Omental fat pad (tissue), 4 donors: ENCODE data around the gene CCHCR1. TPM values are rescaled to one million over a fixed set of nuclear protein-coding genes. Genes with fewer than 3 reads are reported as not detected.
"Not testable (repeated sequence)": the region's sequence is repeated elsewhere in the genome, so short reads cannot be mapped to it uniquely, and the experiment has no call there.

Source experiments
- ATAC-seq: fragments of 150-250 bp; one replicate; pipeline ENCODE4 v1.9.1; 2016; ENCODE audit warnings: mild to moderate bottlenecking, moderate library complexity; ENCODE audit not compliant: low FRiP score
- DNase-seq: peaks from one replicate; pipeline ENCODE4 v3.0.0-alpha.2; 2019; ENCODE audit warnings: low spot score
- total RNA-seq, 4 donors: library from RNA; depleted of rRNA; stranded (reverse); fragments of >200 nt; gene quantifications; one replicate each; pipeline ENCODE4 v1.1.0, GENCODE V29; 2016
- TF ChIP-seq, protein P1 (sequence below), 3 donors: fragments of 450-650 bp; IDR thresholded peaks; one replicate each; pipeline ENCODE4 v1.5.1; 2016 to 2017; ENCODE audit warnings: antibody characterized with exemption in 3 of 3, mild to moderate bottlenecking in 3 of 3, moderate library complexity in 2 of 3

The CCHCR1 gene
- total RNA-seq, result 10 to 100 TPM in 1 of 4 donors, 1 to 10 TPM in 3; 4.6 to 21.1 (median 5.0) TPM

- ATAC-seq (peak; percentile 14), DNase-seq (no peak)
- TF ChIP-seq, protein P1, sequence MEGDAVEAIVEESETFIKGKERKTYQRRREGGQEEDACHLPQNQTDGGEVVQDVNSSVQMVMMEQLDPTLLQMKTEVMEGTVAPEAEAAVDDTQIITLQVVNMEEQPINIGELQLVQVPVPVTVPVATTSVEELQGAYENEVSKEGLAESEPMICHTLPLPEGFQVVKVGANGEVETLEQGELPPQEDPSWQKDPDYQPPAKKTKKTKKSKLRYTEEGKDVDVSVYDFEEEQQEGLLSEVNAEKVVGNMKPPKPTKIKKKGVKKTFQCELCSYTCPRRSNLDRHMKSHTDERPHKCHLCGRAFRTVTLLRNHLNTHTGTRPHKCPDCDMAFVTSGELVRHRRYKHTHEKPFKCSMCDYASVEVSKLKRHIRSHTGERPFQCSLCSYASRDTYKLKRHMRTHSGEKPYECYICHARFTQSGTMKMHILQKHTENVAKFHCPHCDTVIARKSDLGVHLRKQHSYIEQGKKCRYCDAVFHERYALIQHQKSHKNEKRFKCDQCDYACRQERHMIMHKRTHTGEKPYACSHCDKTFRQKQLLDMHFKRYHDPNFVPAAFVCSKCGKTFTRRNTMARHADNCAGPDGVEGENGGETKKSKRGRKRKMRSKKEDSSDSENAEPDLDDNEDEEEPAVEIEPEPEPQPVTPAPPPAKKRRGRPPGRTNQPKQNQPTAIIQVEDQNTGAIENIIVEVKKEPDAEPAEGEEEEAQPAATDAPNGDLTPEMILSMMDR (IDR thresholded peaks at IDR 0.05), result no peak
These were observed at the start of gene CCHCR1 for GRCh38 chr6:31157513-31158139. Gene CCHCR1 (minus strand): TSS chr6:31157802. CDS start chr6:31157600, 202 bp downstream.

GRCh38 chr6:31205638-31206037, 48.0 kb upstream of the CCHCR1 start:
- TF ChIP-seq, protein P1 (IDR thresholded peaks at IDR 0.05), result no peak
- no peak for ATAC-seq
- no peak for DNase-seq

DNA sequence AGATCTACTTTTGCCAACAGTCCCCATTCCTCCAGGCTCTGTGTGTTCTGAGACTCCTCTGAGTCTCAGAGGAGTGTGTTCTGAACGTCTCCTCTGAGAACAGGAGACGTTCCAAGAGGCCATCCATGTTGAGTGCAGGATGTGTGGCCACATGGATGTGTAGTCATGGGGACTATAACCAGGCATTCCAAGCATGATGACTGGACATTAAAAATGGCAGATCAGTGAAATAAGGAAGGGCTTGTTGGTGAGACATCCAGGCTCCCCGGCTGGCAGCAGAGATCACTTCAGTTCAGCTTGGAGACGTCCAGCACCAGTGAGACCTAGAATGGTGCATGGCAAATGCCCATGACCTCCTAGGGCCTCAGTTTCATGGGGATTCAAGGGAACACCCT, 47.1 kb upstream of the CCHCR1 start:
- TF ChIP-seq, protein P1 (IDR thresholded peaks at IDR 0.05), result no peak
- no peak for DNase-seq
- ATAC-seq, result no peak

GRCh38 chr6:31203345-31203979, 45.9 kb upstream of the CCHCR1 start:
- no peak for DNase-seq
- ATAC-seq, result peak; percentile 84
- TF ChIP-seq, protein P1 (IDR thresholded peaks at IDR 0.05), result no peak

- DNase-seq, result no peak
- TF ChIP-seq, protein P1 (IDR thresholded peaks at IDR 0.05), result no peak
- ATAC-seq, result no peak
These were observed 44.9 kb upstream of the CCHCR1 start for GRCh38 chr6:31202259-31203166.

DNA sequence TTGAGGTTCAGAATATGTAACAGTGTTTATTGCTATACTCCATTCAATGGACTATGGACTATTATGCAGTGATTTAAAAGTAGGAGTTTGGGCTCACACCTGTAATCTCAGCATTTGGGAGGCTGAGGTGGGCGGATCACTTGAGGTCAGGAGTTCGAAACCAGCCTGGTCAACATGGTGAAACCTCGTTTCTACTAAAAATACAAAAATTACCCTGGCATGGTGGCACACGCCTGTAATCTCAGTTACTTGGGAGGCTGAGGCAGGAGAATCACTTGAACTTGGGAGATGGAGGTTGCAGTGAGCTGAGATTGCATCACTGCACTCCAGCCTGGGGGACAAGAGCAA, 41.5 kb upstream of the CCHCR1 start:
- DNase-seq, result not testable (repeated sequence)

DNA sequence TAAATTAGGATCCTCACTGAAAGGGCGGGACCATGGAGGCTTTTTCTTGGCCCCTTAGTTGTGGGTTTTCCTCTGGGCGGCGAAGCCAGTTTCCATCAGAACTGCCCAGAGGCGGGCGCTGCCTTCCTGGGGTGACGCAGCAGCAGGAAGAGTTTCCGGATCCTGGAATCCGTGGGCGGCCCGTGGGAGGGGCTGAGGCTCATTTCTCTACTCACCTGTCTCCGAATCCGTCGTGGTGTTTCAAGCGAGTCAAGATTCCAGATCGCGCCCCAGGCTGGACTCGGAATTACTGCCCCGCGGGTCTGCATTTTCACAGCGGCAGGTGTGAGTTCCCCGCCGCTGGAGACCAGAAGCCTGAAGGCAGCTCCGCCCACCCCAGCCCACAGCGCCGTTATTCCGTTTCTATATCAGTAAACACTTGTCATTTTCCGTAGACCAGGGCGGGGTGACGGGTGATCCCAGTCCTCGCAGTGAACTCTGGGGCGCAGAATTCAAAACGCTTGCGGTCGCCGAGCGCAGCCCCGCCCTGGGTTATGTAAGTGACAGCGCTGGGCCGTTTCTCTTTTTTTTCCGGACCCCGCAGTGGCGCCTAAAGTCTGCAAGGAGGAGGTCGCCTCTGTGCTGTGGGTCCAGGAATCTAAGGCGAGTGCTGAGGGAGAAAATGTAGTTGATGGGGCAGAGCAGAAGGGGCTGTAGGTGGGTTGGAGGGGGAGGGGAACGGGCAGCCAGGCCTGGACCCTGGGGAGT, 40.1 kb upstream of the CCHCR1 start:
- ATAC-seq (peak; percentile 93), DNase-seq (peak; percentile 79)
- TF ChIP-seq, protein P1 (IDR thresholded peaks at IDR 0.05), result no peak

More for the DNA sequence above, 41.5 kb upstream of the CCHCR1 start:
- ATAC-seq, result not testable (repeated sequence)

- not testable (repeated sequence) for DNase-seq, ATAC-seq
These were observed 38.8 kb upstream of the CCHCR1 start for GRCh38 chr6:31196251-31197022.

DNA sequence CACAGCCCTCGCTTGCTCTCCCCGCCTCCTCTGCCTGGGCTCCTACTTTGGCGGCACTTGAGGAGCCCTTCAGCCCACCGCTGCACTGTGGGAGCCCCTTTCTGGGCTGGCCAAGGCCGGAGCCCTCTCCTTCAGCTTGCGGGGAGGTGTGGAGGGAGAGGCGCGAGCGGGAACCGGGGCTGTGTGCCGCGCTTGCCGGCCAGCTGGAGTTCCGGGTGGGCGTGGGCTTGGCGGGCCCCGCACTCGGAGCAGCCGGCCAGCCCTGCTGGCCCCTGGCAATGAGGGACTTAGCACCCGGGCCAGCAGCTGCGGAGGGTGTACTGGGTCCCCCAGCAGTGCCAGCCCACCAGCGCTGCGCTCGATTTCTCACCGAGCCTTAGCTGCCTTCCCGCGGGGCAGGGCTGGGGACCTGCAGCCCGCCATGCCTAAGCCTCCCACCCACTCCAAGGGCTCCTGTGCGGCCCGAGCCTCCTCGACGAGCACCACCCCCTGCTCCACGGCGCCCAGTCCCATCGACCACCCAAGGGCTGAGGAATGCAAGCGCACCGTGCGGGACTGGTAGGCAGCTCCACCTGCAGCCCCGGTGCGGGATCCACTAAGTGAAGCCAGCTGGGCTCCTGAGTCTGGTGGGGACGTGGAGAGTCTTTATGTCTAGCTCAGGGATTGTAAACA, 37.8 kb upstream of the CCHCR1 start:
- not testable (repeated sequence) for ATAC-seq, DNase-seq
